Measurements from ENCODE around the gene VAV1.
A peak's percentile ranks its signal among the peaks of the same experiment; 100 is the strongest.

Gene VAV1, protein sequence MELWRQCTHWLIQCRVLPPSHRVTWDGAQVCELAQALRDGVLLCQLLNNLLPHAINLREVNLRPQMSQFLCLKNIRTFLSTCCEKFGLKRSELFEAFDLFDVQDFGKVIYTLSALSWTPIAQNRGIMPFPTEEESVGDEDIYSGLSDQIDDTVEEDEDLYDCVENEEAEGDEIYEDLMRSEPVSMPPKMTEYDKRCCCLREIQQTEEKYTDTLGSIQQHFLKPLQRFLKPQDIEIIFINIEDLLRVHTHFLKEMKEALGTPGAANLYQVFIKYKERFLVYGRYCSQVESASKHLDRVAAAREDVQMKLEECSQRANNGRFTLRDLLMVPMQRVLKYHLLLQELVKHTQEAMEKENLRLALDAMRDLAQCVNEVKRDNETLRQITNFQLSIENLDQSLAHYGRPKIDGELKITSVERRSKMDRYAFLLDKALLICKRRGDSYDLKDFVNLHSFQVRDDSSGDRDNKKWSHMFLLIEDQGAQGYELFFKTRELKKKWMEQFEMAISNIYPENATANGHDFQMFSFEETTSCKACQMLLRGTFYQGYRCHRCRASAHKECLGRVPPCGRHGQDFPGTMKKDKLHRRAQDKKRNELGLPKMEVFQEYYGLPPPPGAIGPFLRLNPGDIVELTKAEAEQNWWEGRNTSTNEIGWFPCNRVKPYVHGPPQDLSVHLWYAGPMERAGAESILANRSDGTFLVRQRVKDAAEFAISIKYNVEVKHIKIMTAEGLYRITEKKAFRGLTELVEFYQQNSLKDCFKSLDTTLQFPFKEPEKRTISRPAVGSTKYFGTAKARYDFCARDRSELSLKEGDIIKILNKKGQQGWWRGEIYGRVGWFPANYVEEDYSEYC

DNA sequence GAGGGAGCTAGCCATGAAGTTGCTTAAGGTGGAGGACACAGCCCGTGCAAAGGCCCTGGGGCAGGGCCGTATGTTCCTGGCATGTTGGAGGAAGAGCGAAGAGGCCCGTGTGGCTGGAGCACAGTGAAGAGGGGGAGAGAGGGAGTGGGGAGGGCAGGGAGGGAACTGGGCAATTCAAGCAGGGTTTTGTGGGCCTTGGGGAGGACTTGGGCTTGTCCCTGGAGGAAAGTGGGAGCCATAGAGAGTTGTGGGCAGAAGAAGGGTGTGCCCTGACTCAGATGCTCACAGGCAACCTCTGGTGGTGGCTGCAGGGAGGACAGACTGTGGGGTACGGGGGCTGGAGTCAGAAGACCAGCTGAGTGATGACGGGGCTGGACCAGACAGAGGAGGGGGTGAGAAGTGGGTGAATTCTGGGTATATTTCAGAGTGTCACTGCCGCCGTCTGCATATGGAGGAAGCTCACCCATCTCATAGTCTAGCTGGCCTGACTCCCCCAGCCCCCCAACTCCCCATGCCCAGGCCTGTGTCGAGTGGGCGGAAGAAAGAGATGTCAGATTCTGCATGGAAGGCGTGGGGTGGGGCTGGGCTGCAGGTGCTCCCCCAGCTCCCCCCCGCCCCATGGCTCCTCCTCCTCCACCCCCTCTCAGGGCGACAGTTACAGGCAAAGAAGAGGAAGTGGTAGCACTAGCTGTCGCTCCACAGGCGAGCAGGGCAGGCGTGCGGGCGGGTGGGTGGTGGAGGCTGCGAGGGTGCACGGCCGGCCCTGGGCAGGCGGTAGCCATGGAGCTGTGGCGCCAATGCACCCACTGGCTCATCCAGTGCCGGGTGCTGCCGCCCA, at the start of gene VAV1:
TSS of gene VAV1 (plus strand) at position 681 of the 838 bp plus-strand sequence. CDS start at position 781, 100 bp downstream.
- no peak for DNase-seq

DNA sequence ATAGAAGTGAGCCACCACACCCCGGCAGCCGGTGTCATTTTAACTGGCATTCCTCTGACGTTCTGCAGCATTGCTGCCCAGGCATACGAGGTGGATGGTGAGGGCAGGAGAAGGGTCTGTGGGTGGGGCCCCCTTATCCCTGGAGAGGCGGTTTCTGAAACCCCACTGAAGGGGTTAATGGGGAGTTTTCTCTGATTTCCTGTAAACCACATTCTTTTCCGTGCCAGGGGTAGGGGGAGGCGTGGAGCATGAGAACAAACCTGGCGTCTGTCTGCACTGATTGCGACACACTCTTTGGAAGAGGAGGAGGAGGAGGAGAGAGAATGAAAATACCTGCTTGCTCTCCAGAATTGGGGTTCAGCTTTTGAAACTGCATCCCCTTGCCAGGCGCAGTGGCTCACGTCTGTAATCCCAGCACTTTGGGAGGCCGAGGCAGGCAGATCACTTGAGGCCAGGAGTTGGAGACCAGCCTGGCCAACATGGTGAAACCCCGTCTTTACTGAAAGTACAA, 49.3 kb upstream of the VAV1 start:
- no peak for DNase-seq

DNA sequence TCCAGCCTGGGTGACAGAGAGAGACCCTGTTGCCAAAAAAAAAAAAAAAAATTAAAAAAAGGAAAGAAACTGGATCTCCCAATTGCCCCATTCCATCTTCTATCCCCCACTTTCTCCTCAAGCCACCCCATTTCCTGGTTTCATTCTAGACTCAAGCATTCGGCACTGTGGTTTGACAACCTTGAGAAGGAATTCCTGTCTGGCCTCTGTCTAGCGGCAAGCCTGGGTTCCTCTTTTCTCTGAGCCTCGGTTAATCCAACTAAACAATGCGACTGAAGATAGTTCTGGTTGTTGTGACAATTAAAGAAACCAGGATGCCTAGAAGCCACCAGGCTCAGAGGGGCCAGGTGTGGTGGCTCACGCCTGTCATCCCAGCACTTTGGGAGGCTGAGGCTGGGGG, 48.8 kb upstream of the VAV1 start:
- DNase-seq, result no peak

DNA sequence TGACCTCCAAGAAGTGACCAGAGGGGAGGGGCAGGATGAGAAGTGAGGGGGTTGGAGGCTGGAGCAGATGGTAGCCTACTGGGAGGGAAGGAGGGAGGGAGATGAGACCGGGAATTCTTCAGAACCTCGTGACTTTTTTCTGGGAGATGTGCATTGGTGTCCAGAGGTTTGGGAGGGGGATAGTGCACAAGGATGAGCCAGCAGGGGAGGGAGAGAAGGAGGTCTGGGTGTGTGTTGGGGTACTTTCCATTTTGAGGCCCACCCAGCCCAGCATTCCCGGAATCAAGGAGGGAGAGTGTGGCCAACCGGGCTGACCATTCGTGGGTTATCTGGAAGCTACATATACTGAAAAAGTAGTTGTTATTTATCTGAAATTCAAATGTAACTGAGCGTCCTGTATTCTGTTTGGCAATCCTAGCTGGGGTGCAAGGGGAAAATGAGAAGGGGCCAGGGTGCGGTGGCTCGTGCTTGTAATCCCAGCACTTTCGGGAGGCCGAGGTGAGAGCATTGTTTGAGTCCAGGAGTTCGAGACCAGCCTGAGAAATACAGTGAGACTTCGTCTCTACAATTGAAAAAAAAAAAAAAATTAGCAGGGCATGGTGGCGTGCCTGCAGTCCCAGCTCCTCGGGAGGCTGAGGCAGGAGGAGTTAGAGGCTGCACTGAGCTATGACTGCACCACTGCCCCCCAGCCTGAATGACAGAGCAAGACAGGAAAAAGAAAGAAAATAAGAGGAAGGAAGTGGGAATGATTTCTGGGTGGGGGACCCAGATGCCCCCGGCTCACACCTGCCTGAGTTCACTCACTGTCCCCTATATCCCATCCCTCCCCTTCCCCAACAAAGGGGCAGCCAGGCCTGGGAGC, 47.6 kb upstream of the VAV1 start:
- DNase-seq, result no peak

DNA sequence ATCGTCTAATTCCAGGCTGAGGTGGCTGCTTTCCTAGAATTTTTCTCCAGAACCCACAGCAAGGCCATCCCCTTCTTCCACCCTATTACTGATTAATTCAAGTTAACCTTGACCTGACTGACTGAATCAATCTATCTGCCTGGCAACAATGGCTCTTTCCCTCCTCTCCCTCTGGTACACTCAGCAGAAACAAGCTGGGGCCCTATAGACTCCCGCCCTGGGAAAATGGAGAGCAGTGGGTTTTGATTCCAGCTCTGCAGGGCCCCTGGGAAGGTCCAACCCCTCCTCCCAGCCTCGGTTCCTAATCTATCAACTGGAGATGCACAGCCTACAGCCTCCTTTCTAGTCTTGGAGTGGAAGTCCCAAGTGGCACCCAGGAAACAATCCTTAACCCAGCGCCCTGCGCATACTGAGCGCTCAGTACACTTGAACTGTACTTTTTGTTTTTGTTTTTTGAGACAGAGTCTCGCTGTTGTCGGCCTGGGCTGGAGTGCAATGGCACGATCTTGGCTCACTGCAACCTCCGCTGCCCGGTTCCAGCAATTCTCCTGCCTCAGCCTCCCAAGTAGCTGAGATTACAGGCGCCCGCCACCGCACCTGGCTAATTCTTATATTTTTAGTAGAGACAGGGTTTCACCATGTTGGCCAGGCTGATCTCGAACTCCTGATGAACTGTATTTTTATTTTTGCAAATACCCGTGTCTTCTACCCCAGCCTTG, 46.8 kb upstream of the VAV1 start:
- no peak for DNase-seq

DNA sequence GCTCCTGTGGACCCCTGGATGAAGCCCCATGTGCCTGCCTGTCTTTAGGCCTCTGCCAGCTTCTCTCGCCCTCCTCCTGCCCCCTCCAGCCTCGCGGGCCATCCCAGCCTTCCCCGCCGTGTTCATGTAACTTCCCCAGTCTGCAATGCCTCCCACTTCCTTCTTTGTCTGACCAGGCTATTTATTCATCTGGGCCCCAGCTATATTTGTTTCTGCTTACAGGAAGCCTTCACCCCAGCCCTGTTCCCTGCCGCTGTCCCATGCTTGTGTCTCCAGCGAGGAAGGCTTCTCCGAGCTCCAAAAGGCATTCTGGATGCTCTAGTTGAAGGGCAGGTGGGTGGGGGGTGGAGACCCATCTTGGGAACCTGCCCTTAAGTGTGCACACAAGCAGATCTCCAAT, 44.2 kb upstream of the VAV1 start:
- no peak for DNase-seq

DNA sequence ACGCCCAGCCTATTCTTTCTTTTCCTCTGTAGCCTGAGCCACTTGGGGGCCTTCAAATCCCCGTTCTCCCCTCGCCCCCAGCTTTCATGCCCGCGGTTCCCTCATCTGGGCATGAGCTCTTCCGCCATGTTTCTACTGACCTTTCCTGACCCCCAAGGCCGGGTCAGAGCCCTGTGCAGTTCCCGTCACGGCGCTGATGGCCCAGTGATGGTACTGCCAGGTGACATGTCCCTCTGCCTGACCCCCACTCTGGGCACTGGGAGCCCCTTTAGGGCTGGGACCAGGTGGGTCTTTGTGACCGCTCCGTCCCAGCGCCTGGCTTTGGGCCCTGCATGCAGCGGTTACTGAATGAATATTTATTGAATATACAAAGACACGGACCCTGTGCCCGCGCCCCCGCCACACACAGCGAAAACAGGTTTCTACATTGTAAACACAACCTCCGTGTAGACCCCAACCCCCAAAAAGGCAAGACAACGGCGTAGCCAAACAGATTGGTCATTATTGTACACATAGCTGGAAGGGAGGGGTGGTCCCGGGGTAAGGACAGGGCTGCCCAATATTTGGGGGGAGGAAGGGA, 42.8 kb upstream of the VAV1 start:
- no peak for DNase-seq

DNA sequence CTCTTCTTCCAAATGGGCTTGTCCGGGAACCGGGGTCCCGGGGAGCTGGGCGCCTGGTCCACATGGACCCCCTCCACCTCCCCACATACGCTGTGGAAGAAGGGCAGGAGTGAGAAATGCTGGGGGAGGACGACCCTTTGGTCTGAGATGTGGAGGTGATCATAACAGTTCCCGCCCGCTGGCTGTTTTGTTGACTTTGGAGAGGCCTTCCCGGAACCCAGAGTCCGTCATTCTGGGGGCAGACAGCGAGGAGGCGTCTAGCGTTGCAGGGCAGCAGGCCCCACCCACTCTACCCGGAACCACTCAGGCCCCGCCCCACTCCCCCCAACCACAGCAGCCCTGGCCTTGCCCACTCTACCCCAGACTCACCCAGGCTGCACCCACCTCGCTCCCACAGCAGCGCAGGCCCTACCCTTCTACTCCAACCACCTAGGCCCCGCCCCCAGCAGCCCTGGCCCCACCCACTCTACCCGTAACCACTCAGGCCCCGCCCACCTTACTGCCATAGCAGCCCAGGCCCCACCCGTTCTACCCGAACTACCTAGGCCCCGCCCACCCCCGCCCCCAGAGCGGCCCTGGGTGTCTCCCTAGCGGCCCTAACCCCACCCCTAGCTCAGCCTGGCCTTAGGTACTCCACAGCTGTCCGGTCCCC, 42.2 kb upstream of the VAV1 start:
- peak; percentile 75 for DNase-seq

DNA sequence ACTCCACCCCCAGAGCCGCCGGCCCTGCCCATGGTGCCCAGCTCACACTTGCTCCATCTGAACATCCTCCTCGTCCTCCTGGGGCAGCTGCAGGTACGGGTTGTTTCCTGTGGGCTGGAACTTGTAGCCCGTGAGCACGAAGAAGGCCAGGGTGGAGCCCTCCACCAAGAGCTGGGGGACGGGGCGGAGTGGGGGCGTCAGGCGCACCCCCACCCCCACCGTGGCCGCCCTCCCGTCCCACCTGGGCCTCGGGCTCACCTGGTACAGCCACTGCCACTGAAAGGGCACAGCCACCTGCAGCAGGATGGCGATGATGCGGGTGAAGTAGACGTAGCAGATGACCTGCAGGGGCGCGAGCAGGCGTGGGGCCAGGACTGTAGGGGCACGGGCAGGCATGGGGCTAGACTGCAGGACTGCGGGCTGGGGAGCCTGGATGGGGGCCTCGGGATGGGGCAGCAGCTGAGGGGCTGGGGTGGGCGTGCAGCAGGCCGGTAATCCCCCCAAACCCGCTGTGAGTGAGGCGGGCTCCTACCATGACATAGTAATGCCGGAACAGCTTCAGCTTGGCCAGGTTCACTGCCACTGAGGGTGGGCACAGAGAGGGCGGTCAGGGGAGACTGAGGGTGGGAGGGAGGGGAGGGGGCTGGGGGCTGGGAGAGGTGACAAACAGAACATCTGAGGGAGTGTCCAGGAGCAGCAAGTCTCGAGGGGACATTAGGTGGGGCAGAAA, 41.4 kb upstream of the VAV1 start:
- no peak for DNase-seq

DNA sequence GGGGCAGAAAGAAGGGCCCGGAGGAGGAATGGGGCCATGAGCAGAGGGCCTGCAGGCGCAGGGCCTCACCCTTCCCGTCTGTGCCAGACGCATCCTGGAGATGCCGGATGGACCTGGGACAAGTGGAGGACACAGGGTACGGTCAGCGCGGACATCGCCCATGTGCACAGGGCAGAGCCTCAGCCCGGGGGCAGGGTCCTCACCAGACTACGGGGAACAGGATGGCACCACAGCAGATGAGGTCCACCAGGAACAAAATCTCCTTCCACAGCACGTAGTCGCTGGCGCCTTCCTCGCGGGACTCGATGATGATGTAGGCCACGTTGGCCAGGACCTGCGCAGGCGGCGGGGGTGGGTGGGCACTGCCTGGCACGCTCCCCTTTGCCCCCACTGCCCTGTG, 40.7 kb upstream of the VAV1 start:
- no peak for DNase-seq

DNA sequence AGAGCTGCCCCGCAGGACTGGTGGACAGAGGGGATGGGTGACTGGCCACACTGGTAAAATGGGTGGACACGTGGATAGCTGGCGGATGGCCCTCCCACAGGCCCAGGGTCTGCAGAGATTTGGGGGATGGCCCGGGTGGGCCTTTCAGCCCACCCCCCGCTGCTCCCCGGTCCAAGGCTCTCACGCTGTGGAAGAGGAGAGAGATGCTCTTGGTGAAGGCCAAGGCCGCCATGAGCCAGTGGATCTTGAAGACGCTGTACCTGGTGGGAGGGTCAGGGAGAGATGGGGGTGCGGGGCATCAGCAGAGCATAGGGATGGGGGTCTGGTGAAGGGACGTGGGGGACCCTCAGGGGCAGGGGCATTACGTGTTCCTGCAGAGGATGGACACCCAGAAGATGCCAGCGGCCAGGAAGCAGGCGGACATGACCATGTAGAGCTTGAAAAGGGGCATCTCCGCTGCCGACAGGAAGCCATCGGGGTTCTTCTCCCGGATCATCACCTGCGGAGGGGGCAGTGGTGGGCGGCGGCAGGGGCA, 39.6 kb upstream of the VAV1 start:
- DNase-seq, result no peak

DNA sequence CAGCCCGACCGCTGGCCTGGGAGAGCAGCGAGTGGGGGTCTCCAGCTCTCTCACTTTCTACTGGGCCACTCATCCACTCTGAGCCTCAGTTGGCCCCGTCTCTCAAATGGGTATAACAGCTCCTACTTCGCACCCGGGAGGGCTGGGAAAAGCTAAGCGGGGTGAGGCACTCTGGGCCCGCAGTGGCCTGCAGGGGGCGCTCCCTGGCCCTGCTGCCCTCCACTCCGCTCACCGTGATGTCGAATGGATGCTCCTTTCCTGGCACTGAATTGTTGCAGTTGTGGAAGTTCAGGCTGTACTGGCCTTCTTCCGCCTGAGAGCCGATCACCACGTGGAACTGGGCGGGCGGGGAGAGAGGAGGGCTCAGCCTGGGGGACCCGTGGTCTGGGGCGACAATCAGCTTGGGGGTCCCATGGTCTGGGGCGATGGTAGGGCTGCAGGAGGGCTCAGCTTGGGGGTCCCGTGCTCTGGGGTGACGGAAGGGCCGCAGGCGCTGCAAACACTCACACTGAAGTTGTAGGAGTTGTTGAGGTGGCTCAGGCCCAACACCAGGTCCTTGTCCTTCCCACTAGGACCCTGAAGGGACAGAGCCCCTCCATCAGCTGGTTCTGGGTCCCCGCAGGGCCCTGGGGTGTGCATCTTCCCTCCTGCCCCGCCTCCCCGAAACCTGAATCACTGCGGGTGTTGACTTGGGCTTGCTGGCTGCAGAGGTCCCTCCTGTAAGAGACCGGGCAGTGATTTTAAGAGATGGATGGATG, 39.0 kb upstream of the VAV1 start:
- DNase-seq, result no peak

DNA sequence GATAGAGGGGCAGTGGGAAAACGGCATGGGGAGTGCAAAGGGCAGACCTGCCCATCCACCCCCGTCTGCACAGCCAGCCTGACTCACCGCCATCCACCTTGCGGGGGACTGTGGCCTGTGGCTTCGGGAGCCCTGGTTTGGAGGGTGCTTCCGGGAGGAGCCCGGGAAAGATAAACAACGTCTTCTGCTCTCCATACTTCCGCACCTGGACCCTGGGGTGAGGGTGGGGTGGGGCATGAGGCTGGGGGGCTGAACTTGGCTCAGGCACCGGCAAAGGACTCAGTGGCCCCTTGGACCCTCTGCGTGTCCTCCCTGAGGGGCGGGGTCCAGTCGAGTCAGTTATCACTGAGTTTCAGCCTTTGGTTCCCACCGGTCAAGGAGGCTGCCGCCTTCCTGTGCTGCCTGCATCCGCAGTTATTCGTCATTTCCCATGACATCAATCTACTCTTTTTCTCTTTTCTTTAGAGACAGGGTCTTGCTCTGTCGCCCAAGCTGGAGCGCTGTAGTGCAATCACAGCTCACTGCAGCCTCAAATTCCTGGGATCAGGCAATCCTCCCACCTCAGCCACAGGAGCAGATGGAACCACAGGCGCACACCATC, 38.3 kb upstream of the VAV1 start:
- DNase-seq, result no peak

DNA sequence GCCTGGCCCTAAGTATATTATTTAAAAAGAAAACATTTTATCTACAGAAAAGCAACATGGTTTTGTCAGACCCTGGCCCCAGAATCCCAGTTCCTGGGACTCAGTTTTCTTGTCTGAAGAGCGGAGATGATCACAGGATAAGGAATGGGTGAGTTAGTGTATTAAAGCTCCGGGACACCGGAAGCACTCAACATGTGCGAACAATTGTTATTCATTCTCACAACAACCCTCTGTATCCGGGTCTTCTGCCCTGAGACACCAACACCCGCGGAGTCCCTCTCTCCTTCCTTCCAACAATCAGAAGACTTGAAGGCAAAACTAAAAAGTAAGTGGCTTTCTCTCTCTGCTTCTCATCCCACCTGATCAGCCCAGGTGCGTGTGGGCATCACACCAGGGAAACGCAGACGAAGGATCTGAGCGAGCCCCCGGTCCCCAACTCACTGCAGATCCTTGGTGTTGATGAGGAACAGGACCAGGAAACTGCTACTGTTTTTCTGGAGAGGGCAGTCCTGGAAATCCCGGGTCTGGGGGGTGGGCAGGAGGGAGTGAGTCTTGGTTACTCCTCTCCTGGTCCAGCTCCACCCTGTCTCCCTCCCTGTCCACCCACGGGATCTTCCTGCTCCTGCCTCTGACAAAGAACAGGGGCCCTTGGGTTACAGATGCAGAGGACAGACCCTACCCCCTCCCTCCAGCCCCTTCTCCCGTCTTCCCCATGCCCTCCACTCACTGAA, 37.2 kb upstream of the VAV1 start:
- DNase-seq, result no peak

DNA sequence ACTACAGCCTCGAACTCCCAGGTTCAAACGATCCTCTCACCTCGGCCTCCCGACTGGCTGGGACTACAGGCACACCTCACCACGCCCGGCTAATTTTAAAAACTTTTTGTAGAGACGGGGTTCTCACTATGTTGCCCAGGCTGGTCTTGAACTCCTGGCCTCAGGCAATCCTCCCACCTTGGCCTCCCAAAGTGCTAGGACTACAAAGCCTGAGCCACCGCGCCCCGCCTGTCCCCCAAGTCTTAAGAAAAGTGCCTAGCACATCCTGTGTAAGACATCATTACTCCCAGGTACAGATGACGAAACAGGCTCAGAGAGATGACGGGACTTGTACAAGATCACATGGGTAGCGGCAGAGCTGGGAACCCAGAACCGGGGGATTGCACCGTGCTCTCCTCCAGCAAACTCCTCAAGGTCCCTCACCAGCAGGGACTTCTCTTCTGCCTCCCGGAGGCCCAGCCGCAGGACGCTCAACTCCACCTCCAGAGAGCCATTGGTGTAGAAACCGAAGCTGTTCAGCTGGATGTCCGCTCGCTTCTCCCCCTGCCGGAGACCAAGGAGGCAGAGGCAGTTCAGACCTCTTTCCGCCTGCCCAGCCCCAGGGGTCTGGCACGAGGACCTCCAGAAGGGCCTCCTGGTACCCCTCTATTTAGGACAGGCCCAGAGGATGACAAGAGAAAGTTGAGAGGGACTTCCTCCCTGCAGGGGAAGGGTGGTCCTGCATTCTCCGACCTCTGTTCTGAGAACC, 36.2 kb upstream of the VAV1 start:
- peak; percentile 45 for DNase-seq

DNA sequence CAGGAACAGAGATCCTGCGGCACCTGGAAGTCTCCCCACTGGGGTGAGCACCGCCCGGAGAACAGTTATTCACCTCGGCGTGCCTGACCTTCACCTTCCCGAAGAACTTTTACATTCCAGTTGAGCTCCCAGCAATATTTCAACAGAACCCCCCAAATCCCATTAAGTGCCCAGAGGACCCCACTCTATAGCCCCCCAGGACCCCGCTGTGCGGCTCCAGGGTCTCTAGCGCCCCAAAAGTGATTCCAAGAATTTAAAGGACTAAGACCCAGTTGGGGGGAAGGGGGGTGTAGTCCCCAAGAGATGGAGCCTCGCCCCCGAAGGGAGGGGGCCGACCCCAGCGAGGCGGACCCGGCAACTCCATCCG, 35.6 kb upstream of the VAV1 start:
- DNase-seq, result no peak
